IMR-90 (cell line): ENCODE results near the gene IGFBP7.
"Not testable (repeated sequence)": the region's sequence is repeated elsewhere in the genome, so short reads cannot be mapped to it uniquely, and the experiment has no call there.

ENCODE experiments used
- BHLHE40 ChIP-seq: fragments of 150-350 bp; IDR thresholded peaks from 2 replicates; pipeline ENCODE4 v1.6.1; 2016; ENCODE audit warnings: mild to moderate bottlenecking, low read depth, low read length
- CTCF ChIP-seq: conservative IDR thresholded peaks from 2 replicates; pipeline ENCODE4 v1.5.1; 2012; ENCODE audit warnings: mild to moderate bottlenecking, low read depth, low read length, improper control_type of control experiment
- FOS ChIP-seq: fragments of 150-350 bp; IDR thresholded peaks from 2 replicates; pipeline ENCODE4 v1.6.1; 2016; ENCODE audit warnings: low read depth, low read length
- MAFK ChIP-seq: IDR thresholded peaks from 2 replicates; pipeline ENCODE4 v1.6.1; 2012; ENCODE audit warnings: low read depth, low read length, improper control_type of control experiment
- MAZ ChIP-seq: IDR thresholded peaks from 2 replicates; pipeline ENCODE4 v1.6.1; 2012; ENCODE audit warnings: low read depth, mild to moderate bottlenecking, low read length, improper control_type of control experiment, moderate library complexity, borderline replicate concordance
- MXI1 ChIP-seq: IDR thresholded peaks from 2 replicates; pipeline ENCODE4 v1.6.1; 2012; ENCODE audit warnings: low read depth, mild to moderate bottlenecking, low read length, moderate library complexity, borderline replicate concordance
- POLR2A ChIP-seq: IDR thresholded peaks from 2 replicates; pipeline ENCODE4 v1.6.1; 2012; ENCODE audit warnings: mild to moderate bottlenecking, low read depth, low read length
- RAD21 ChIP-seq: IDR thresholded peaks from 2 replicates; pipeline ENCODE4 v1.6.1; 2012; ENCODE audit warnings: low read length, improper control_type of control experiment
- SMC3 ChIP-seq: fragments of 150-350 bp; IDR thresholded peaks from 2 replicates; pipeline ENCODE4 v1.6.1; 2016; ENCODE audit warnings: low read depth, mild to moderate bottlenecking, antibody characterized with exemption, low read length, moderate library complexity
- USF2 ChIP-seq: fragments of 150-350 bp; IDR thresholded peaks from 2 replicates; pipeline ENCODE4 v1.6.1; 2017; ENCODE audit warnings: mild to moderate bottlenecking, antibody characterized with exemption, low read length, low read depth
- TF ChIP-seq, protein P1 (sequence below): fragments of 150-350 bp; IDR thresholded peaks from 2 replicates; pipeline ENCODE4 v1.6.1; 2016; ENCODE audit warnings: low read depth, mild to moderate bottlenecking, low read length, moderate library complexity, borderline replicate concordance

DNA sequence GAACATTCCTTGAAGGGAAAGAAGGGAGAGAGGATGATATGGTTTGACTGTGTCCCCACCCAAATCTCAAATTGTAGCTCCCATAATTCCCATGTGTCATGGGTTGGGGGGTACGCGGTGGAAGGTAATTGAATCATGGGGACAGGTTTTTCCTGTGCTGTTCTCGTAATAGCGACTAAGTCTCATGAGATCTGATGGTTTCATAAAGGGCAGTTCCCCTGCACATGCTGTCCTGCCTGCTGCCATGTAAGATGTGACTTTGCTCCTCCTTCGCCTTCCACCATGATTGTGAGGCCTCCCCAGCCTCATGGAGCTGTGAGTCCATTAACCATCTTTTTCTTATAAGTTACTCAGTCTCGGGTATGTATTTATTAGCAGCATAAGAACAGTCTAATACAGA, 63.1 kb downstream of the IGFBP7 start:
- TF ChIP-seq, protein P1, sequence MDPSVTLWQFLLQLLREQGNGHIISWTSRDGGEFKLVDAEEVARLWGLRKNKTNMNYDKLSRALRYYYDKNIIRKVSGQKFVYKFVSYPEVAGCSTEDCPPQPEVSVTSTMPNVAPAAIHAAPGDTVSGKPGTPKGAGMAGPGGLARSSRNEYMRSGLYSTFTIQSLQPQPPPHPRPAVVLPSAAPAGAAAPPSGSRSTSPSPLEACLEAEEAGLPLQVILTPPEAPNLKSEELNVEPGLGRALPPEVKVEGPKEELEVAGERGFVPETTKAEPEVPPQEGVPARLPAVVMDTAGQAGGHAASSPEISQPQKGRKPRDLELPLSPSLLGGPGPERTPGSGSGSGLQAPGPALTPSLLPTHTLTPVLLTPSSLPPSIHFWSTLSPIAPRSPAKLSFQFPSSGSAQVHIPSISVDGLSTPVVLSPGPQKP: not testable (repeated sequence)
- not testable (repeated sequence) for TF ChIP-seq CTCF, FOS, SMC3, POLR2A, MAFK, MAZ, USF2, MXI1, BHLHE40, RAD21
